H9 (cell line): ENCODE measurements around the gene SSX2IP. TPM values are rescaled to one million over a fixed set of nuclear protein-coding genes. Genes with fewer than 3 reads are reported as not detected.

Source experiments
- DNase-seq: peaks from one replicate; pipeline ENCODE4 v3.0.0-alpha.2; 2017
- H2AFZ ChIP-seq: one replicate; pipeline ENCODE4 v1.6.1; 2013; ENCODE audit warnings: mild to moderate bottlenecking, low read length, control low read depth, moderate library complexity
- H2AK5ac ChIP-seq: 2 replicates; pipeline ENCODE4 v1.6.1; 2013; ENCODE audit warnings: low read length, control low read depth, mixed read lengths; ENCODE audit not compliant: insufficient read length
- H2BK120ac ChIP-seq: one replicate; pipeline ENCODE4 v1.6.1; 2013; ENCODE audit warnings: low read depth, mild to moderate bottlenecking, low read length, control low read depth, inconsistent platforms; ENCODE audit not compliant: poor library complexity, severe bottlenecking
- H2BK12ac ChIP-seq: 2 replicates; pipeline ENCODE4 v1.6.1; 2013; ENCODE audit warnings: low read length, control low read depth, mixed read lengths, low read depth; ENCODE audit not compliant: insufficient read length
- H2BK15ac ChIP-seq: 2 replicates; pipeline ENCODE4 v1.6.1; 2013; ENCODE audit warnings: low read depth, low read length, control low read depth
- H2BK20ac ChIP-seq: one replicate; pipeline ENCODE4 v1.6.1; 2013; ENCODE audit warnings: low read depth, mild to moderate bottlenecking, low read length, control low read depth, inconsistent platforms; ENCODE audit not compliant: poor library complexity, severe bottlenecking
- H2BK5ac ChIP-seq: 2 replicates; pipeline ENCODE4 v1.6.1; 2013; ENCODE audit warnings: low read length, control low read depth, mixed read lengths; ENCODE audit not compliant: insufficient read length
- H3K14ac ChIP-seq: 2 replicates; pipeline ENCODE4 v1.6.1; 2013; ENCODE audit warnings: low read length, control low read depth; ENCODE audit not compliant: insufficient read depth
- H3K18ac ChIP-seq: 2 replicates; pipeline ENCODE4 v1.6.1; 2013; ENCODE audit warnings: low read depth, mild to moderate bottlenecking, mixed read lengths, low read length, control low read depth; ENCODE audit not compliant: insufficient read length
- H3K23ac ChIP-seq: 2 replicates; pipeline ENCODE4 v1.6.1; 2013; ENCODE audit warnings: low read length, control low read depth, mixed read lengths, low read depth; ENCODE audit not compliant: insufficient read length
- H3K23me2 ChIP-seq: 2 replicates; pipeline ENCODE4 v1.6.1; 2013; ENCODE audit warnings: low read depth, mild to moderate bottlenecking, mixed read lengths, low read length, control low read depth; ENCODE audit not compliant: insufficient read length, poor library complexity, severe bottlenecking
- H3K27ac ChIP-seq: 2 replicates; pipeline ENCODE4 v1.5.1; 2013; ENCODE audit warnings: low read length, control low read depth, mixed read lengths, low read depth; ENCODE audit not compliant: insufficient read length
- H3K27me3 ChIP-seq: 2 replicates; pipeline ENCODE4 v1.6.1; 2013; ENCODE audit warnings: low read length, control low read depth, inconsistent platforms; ENCODE audit not compliant: insufficient read depth
- H3K4ac ChIP-seq: 2 replicates; pipeline ENCODE4 v1.6.1; 2013; ENCODE audit warnings: low read depth, mild to moderate bottlenecking, control low read depth, inconsistent platforms, low read length, moderate library complexity
- H3K4me1 ChIP-seq: 2 replicates; pipeline ENCODE4 v1.6.1; 2013; ENCODE audit warnings: low read length, control low read depth, inconsistent platforms; ENCODE audit not compliant: insufficient read depth
- H3K4me2 ChIP-seq: 2 replicates; pipeline ENCODE4 v1.6.1; 2013; ENCODE audit warnings: low read length, control low read depth, mixed read lengths; ENCODE audit not compliant: insufficient read length, insufficient read depth
- H3K56ac ChIP-seq: 2 replicates; pipeline ENCODE4 v1.6.1; 2013; ENCODE audit warnings: low read depth, mild to moderate bottlenecking, mixed read lengths, low read length, control low read depth; ENCODE audit not compliant: insufficient read length
- H3K79me1 ChIP-seq: 2 replicates; pipeline ENCODE4 v1.6.1; 2013; ENCODE audit warnings: low read depth, mild to moderate bottlenecking, moderate library complexity, low read length, control low read depth, inconsistent platforms; ENCODE audit not compliant: insufficient read depth, poor library complexity, severe bottlenecking
- H3K79me2 ChIP-seq: 2 replicates; pipeline ENCODE4 v1.6.1; 2013; ENCODE audit warnings: low read length, control low read depth, inconsistent platforms; ENCODE audit not compliant: insufficient read depth
- H3K9ac ChIP-seq: 2 replicates; pipeline ENCODE4 v1.6.1; 2013; ENCODE audit warnings: low read length, control low read depth, mixed read lengths; ENCODE audit not compliant: insufficient read length; ENCODE audit errors: extremely low read depth
- H3K9me3 ChIP-seq: one replicate; pipeline ENCODE4 v1.6.1; 2013; ENCODE audit warnings: low read depth, low read length, inconsistent platforms; ENCODE audit not compliant: control insufficient read depth
- H3T11ph ChIP-seq: one replicate; pipeline ENCODE4 v1.6.1; 2013; ENCODE audit warnings: mild to moderate bottlenecking, low read length, control low read depth, inconsistent platforms
- H4K20me1 ChIP-seq: one replicate; pipeline ENCODE4 v1.6.1; 2013; ENCODE audit not compliant: control insufficient read depth, insufficient read length, insufficient read depth
- H4K5ac ChIP-seq: 2 replicates; pipeline ENCODE4 v1.6.1; 2013; ENCODE audit warnings: low read depth, mild to moderate bottlenecking, mixed read lengths, low read length, control low read depth; ENCODE audit not compliant: insufficient read length
- H4K8ac ChIP-seq: replicated peaks from 2 replicates; pipeline ENCODE4 v1.6.1; 2013; ENCODE audit warnings: low read length, control low read depth, mixed read lengths, low read depth; ENCODE audit not compliant: insufficient read length
- H4K91ac ChIP-seq: 2 replicates; pipeline ENCODE4 v1.6.1; 2013; ENCODE audit warnings: low read depth, mild to moderate bottlenecking, moderate library complexity, mixed read lengths, low read length, control low read depth; ENCODE audit not compliant: insufficient read length
- H3K27ac Mint-ChIP-seq, 3 experiments: 2 replicates in 2 of 3; 3 replicates in 1 of 3; pipeline ENCODE4 v1.8.0; 2020 to 2021; ENCODE audit warnings: mixed read lengths in 3 of 3, mild to moderate bottlenecking in 1 of 3, moderate library complexity in 1 of 3
- H3K27me3 Mint-ChIP-seq: 2 replicates; pipeline ENCODE4 v1.8.0; 2021; ENCODE audit warnings: low read depth, mild to moderate bottlenecking, moderate library complexity, mixed read lengths
- H3K36me3 Mint-ChIP-seq, 3 experiments: 2 replicates in 2 of 3; 3 replicates in 1 of 3; pipeline ENCODE4 v1.8.0; 2020 to 2021; ENCODE audit warnings: low read depth in 3 of 3, mixed read lengths in 3 of 3; ENCODE audit not compliant: insufficient read depth in 1 of 3
- H3K4me1 Mint-ChIP-seq, 2 experiments: 2 replicates each; pipeline ENCODE4 v1.8.0; 2020; ENCODE audit warnings: mixed read lengths in 2 of 2
- H3K4me3 Mint-ChIP-seq, 2 experiments: 2 replicates in 1 of 2; 3 replicates in 1 of 2; pipeline ENCODE4 v1.8.0; 2020 to 2021; ENCODE audit warnings: mild to moderate bottlenecking in 2 of 2, mixed read lengths in 2 of 2, moderate library complexity in 1 of 2
- H3K9me3 Mint-ChIP-seq, 2 experiments: 2 replicates in 1 of 2; 3 replicates in 1 of 2; pipeline ENCODE4 v1.8.0; 2020; ENCODE audit warnings: mild to moderate bottlenecking in 2 of 2, mixed read lengths in 2 of 2, moderate library complexity in 1 of 2
- CTCF ChIP-seq: fragments of 200-600 bp; sonication (generic); conservative IDR thresholded peaks from 3 replicates; pipeline ENCODE4 v1.8.0; 2021; ENCODE audit warnings: antibody characterized with exemption, mild to moderate bottlenecking
- WGBS: extraction: QIAGEN DNeasy Blood & Tissue Kit; methylation state at CpG from one replicate; pipeline ENCODE4 v1.1.7; 2013; ENCODE audit warnings: missing lambda C conversion rate, low lambda C conversion rate, mixed read lengths; ENCODE audit not compliant: insufficient read length; ENCODE audit errors: extremely low coverage; 5-methylcytosine and 5-hydroxymethylcytosine counted together
- total RNA-seq: library from RNA; stranded (reverse); gene quantifications from 2 replicates; pipeline ENCODE4 v1.2.1, GENCODE V29; 2021

SSX2IP gene
- total RNA-seq, 1 experiment from 2014 or later, result 19.6 TPM

GRCh38 chr1:84619383-84620102, 70.7 kb downstream of the SSX2IP start:
- peak overlapping the region; percentile 57 for H2AFZ ChIP-seq
- H3K9ac ChIP-seq, result no peak overlapping the region
- H3K56ac ChIP-seq, result no peak overlapping the region
- no peak overlapping the region for H3K27ac ChIP-seq
- WGBS, result no CpG with 5 or more reads among the region's 9 CpGs
- H2BK5ac ChIP-seq, result no peak overlapping the region
- no peaks in the 10 kb centered on the region for H3K79me2 ChIP-seq
- Mint-ChIP-seq H3K36me3 (peaks cover 4 to 6% (median 5%) of the 10 kb centered on the region in 3 experiments; a peak in 6 of 7 replicates), H3K27me3 (no peaks in the 10 kb centered on the region; the same call in 1 of the 2 replicates), H3K27ac (no peak overlapping the region; a peak in 1 of 7 replicates), H3K4me3 (peak overlapping the region in 1 of 2 experiments; percentile 56; a peak in 2 of 5 replicates), H3K4me1 (peaks cover 12 to 19% of the 10 kb centered on the region in 2 experiments), H3K9me3 (peaks cover 5 to 6% of the 10 kb centered on the region in 2 experiments; a peak in 4 of 5 replicates)
- peaks cover 1% of the 10 kb centered on the region for H3K9me3 ChIP-seq
- H3K4me2 ChIP-seq, result no peak overlapping the region
- no peak overlapping the region for H3K18ac ChIP-seq
- no peak overlapping the region for H4K8ac ChIP-seq
- H3K27me3 ChIP-seq, result no peaks in the 10 kb centered on the region
- no peaks in the 10 kb centered on the region for H4K20me1 ChIP-seq
- H2BK120ac ChIP-seq, result no peak overlapping the region
- H3K4ac ChIP-seq, result no peak overlapping the region
- H2BK20ac ChIP-seq, result no peak overlapping the region
- no peak for DNase-seq
- no peak overlapping the region for H3K14ac ChIP-seq
- H2BK15ac ChIP-seq, result no peak overlapping the region
- no peaks in the 10 kb centered on the region for H3K79me1 ChIP-seq
- H3K23me2 ChIP-seq, result peaks cover 4% of the 10 kb centered on the region
- no peak overlapping the region for H3T11ph ChIP-seq
- no peak overlapping the region for H3K23ac ChIP-seq
- no peak overlapping the region for H2BK12ac ChIP-seq
- no peak for TF ChIP-seq CTCF
- no peak overlapping the region for H4K5ac ChIP-seq
- H4K91ac ChIP-seq, result no peak overlapping the region
- H2AK5ac ChIP-seq, result no peak overlapping the region
- no peaks in the 10 kb centered on the region for H3K4me1 ChIP-seq
